ENCODE measurements around the gene MGLL.

The MGLL gene

DNA sequence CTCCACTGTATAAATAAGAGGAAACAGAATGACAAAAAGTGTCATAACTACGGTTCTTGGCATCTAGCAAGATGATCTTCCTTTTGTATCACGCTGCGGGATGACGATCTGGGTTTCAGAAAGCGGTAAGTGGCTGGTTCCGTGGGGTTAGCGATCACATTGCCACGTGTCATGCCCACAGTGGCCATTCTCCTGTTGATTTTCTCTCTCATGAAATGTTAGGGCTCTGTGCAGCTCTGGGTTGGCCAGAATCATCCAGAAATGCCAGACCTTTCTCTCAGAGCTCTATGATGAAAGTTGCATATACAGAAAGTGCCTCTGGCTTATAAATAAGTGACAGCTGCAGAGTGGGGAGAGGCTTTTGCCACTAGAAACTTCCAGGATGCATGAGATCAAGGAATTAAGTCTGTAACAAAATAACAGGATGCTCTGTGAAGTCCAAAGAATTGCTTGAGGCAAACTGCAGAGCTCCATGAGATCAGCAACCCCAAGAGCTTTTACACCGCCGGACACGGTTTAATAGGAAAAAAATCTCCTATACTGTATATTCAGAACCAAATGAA is 78.0 kb downstream of the MGLL start:
- in situ Hi-C loops (cut with MboI; ENCODE audit: low sequenced_read_pairs) = no loop called here

- in situ Hi-C loops (cut with MboI; ENCODE audit: low sequenced_read_pairs) = no loop called here
Observed at GRCh38 chr3:127743351-127744252, 78.7 kb downstream of the MGLL start.

- in situ Hi-C loops (cut with MboI; ENCODE audit: low sequenced_read_pairs) = no loop called here
Observed at GRCh38 chr3:127742580-127742979, 79.7 kb downstream of the MGLL start.

GRCh38 chr3:127741690-127742089 is 80.6 kb downstream of the MGLL start:
- in situ Hi-C loops (cut with MboI; ENCODE audit: low sequenced_read_pairs) = no loop called here

DNA sequence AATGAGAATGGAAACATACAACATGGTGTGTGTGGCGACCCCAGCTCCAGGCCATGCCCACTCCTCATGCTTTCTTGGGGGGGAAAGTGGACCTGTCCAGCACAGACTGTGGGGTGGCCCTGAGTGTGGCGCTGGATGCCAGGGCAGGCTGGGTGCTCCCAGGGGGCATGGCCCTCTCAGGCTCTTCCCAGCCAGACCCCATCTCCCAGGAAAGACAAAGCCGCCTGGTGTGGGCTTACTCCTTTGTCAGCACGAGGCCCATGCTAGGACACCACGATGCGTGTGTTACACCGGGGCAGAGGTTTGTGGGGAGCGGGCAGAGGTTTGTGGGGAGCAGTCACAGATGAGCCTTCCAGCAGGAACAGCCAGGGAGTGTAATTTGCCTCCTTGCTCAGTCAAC is 81.1 kb downstream of the MGLL start:
- in situ Hi-C loops (cut with MboI; ENCODE audit: low sequenced_read_pairs) = no loop called here

DNA sequence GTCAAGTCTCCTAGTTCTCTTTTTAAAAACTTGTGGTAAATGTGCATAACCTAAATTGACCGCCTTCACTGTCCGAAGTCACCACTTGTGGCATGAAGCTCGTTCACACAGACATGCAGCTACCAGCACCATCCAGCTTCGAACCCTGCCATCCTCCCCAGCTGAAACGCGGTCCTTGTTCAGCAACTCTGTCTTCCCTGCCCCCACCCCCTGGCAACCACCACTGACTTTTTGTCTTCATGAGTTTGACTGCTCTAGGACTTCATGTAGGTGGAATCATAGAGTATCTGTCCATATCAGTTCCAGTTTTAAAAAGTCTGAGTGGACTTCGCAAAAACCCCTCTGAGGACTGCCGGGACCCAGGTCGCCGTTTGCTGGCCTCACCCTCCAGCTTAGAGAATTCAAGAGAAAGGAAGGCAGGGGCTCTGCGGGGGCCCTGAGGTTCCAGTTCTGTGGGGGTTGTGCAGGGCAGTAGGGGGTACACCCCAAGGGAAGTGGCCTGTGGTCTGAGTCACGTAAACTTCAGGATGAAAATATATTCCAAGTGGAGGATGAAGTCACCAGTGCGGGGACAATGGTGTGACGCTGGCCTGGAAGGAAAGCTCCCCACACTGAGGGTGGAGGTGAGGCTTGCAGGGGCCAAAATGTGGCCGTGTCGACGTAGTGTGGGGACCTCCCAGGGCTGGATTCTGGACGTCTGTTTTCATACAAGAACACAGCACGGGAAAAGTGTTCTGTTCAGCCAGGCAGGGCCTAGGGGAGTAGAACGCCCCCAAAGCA is 82.0 kb downstream of the MGLL start:
- in situ Hi-C loops (cut with MboI; ENCODE audit: low sequenced_read_pairs) = no loop called here

DNA sequence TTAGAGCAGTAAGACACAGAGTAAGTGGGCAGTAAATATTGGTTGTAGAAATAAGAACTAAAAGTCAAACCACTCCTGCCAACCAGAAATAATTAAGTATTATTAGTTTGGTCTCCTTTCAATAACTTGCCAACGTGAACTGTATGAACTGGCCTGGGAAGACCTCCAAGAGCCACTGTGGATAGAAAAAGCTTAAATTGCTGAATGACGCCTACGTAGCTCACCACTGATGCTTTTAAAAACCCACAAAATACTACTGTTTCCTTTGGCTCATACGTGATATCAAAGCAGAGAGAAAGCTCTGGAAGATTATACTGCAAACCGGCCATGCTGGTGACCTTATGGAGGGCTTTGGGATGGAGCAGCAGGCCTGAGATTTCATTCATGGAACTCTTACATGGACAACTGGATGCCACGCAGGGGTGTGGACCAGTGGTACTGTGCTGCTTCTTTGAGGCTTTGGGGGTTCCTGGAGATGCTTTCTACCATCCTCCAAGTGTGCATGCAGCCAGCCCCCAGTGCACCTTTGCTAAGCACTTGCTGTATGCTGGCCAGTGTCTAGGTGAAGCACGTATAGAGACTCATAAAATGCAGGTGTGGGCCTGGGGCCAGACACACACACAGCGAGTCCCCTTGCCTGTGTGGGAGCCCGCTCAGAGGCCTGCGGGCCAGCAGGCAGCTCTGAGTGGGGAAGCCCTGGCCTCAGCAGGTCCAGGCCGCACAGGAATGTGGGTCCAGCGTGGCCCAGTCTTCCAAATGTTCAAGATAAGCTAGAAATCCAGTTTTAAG is 82.8 kb downstream of the MGLL start:
- in situ Hi-C loops (cut with MboI; ENCODE audit: low sequenced_read_pairs) = no loop called here

DNA sequence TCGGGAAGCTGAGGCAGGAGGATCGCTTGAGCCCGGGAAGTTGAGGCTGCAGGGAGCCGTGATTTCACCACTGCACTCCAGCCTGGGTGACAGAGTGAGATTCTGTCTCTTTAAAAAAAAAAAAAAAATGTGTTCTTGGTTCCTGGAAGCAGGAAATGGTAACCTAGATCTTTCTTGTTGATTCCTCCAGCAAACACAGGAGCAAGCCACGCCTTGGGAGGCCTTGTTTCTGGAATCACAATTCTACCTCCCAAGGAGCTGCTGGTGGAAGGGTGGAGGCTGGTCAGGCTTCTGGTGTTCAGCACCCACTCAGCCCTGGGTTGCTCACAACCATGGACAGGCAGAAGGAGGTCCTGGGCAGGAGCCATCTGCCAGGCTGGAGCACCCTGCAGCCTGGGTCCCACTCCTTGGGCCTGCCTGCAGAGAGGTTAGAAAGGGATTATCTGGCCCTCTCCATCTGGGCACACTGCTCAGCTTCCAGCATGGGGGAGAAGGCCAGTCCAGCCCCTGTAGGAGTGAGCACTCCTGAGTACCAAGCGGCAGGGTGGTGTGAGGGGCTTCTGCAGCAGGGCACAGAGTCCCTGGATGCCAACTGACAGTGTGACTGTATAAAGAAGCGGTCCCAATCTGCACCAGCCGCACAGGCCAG is 84.0 kb downstream of the MGLL start:
- in situ Hi-C loops (cut with MboI; ENCODE audit: low sequenced_read_pairs) = no loop called here

- in situ Hi-C loops (cut with MboI; ENCODE audit: low sequenced_read_pairs) = no loop called here
Observed at GRCh38 chr3:127736801-127737539, 85.3 kb downstream of the MGLL start.

- in situ Hi-C loops (cut with MboI; ENCODE audit: low sequenced_read_pairs) = no loop called here
Observed at GRCh38 chr3:127735767-127736693, 86.3 kb downstream of the MGLL start.

DNA sequence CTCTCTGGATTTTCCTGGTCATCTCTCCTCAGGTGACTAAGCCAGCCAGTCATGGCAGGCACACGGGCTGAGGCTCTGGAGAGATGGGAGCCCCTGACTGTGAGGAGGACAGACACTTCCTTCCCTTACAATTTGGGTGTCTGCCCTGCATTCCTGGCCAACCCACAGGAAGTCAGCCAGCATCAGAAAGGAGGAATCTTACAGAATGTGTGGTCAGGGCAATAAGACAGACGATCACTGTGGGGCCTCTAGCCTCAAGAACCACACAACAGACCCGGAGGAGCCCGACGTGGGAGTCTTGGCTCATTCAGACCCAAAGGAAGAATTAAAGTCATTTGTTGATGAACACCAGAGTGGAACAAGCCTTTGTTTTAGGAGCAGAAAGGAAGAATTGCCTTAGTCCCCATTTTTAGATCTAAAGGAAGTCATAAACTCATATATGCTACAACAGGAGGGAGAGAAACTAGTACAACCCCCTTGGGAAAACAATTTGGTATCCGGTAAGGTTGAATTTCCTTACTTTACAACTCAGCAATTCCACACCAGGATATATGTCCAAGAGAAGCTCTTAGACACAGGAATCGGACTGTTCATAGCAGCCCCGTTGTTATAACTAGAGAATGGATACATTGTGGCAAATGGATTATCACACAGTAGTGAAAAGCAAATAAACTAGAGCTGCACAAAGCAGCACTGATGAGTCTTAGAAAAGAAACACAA is 87.4 kb downstream of the MGLL start:
- in situ Hi-C loops (cut with MboI; ENCODE audit: low sequenced_read_pairs) = no loop called here

DNA sequence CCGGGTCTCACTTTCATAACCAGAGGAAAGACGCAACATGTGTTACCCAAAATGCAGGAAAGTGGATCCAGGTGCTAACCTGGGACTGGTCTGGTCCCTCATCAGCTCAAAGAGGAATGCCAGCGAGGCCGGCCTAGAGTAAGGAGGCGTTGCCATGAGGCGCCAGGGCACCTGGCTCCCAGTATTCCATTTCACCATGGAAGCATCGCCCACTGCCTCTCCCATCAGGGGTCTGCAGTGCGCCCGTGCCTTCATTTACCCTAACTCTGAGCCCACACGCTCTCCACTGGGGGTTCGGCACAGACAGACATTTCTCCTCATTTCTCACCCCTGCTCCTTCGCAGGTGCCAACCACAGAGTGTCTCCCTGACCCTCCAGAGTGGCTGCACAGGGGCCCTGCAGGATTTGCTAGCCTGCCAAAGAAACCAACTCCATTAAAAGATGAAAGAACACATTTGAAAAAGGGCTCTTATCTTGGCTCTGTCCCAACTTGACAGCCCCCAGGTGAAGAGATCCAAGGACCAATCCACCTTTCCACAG is 88.1 kb downstream of the MGLL start:
- in situ Hi-C loops (cut with MboI; ENCODE audit: low sequenced_read_pairs) = no loop called here

DNA sequence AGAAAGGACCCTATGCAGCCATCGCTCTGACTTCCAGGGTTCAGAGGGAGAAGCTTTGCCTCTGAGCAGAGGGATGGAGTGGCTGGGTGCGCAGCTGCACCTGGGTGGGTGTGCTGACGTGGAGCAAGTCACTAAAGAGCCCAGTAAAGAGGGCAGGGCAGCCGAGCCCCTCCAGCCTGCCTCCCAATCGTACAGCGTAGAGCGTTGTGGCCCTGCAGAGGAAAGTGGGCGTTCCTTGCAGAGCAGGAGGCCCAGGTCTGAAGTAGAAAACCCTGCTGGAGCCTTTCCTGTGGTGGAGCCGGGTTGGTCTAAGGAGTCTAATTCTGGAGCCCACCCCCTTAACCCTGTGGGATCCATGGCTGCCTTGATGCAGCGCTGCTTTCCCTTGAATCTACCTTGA is 88.5 kb downstream of the MGLL start:
- in situ Hi-C loops (cut with MboI; ENCODE audit: low sequenced_read_pairs) = no loop called here

DNA sequence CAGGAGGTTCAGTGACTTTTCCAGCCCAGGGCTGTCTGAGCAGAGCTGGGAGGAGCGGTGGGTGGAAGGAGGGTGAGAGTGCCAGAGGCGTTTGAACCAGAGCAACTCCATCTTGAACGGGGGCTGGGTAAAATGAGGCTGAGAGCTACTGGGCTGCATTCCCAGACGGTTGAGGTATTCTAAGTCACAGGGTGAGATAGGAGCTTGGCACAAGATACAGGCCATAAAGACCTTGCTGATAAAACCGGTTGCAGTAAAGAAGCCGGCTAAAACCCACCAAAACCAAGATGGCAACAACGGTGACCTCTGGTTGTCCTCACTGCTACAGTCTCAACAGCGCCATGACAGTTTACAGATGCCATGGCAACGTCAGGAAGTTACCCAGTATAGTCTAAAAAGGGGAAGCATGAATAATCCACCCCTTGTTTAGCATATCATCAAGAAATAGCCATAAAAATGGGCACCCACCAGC is 89.4 kb downstream of the MGLL start:
- in situ Hi-C loops (cut with MboI; ENCODE audit: low sequenced_read_pairs) = no loop called here

DNA sequence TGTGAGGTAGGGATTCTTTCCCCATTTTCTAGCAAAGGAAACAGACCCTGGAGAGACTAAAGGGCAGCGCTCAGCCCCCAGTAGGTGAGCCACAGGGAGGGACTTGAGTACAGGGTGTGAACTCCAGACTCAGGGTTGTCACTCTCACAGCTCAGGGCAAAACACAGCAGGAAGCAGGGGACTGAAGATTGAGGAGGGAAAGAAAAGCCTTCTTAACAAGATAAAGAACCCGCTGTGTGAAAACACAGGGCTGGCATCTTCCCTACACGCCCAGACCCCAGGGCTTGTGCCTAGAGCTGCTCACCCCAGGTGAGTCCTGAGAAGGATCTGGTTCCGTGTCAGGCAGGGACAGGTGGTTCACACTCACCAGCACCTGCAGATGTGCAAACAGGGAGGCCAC is 90.0 kb downstream of the MGLL start:
- in situ Hi-C loops (cut with MboI; ENCODE audit: low sequenced_read_pairs) = no loop called here

DNA sequence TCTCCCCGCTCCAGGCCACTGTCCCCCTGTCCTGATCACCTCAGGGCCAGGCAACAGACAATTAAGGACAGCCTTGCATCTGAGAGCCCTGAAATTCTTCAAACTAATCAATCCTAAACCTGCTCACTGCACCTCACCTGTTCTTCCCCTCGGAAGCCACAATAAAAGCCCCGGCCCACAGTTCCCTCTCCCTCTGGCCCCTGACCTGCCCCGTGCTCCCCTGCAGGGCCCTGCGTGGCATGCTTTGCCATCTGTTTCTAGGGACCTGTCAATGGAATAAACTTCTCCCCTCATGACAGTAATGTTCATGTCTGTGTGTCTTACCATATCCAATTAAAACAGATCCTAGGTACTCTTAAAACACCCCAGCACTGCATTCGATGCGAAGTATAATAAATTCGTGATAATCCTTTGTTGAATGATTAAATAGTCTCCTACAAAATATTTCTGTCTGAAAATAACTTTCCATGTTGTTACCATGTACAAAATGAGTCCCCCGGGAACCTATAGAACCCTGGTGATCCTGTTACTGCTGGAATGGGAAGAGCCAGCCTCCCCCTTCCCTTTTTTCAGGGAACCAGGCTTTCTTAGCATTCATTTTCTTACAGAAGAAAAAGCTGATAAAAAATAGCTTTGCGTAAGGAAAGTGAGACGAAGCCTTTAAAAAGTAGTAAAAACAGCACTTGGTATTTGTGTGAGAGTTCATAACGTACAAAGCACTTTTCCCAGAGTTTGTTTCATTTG is 90.6 kb downstream of the MGLL start:
- in situ Hi-C loops (cut with MboI; ENCODE audit: low sequenced_read_pairs) = no loop called here

- in situ Hi-C loops (cut with MboI; ENCODE audit: low sequenced_read_pairs) = no loop called here
Observed at GRCh38 chr3:127730666-127731295, 91.5 kb downstream of the MGLL start.

All from HL-60/S4 (cell line).